ENCODE data around the gene DCAF17.
A peak's percentile ranks its signal among the peaks of the same experiment; 100 is the strongest.

DCAF17 gene

DNA sequence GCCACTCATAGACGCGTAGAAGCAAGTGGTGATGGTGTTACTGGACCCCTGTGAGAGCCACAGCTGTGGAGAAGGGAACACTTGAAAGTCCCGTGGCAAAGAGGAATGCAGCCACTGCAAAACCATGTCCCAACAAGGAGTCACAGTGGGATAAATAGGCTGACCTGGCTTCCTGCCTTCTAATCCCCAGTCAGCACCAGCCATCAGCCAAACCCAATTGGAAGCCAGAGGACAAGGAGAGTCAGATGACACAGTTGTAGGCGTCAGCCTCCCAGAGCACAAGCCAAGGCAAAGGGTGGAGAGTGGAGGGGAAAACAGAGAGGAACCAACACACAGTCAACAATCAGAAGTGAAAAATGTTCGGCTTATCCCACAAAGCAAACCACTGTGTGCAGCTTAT, 82.8 kb downstream of the DCAF17 start:
- no peak overlapping the region for H2BK12ac ChIP-seq (ENCODE audit: low read length)
- H4K12ac ChIP-seq (ENCODE audit: low read depth, low read length) = no peak overlapping the region
- H3K4ac ChIP-seq (ENCODE audit: low read depth, low read length) = no peak overlapping the region
- no CpG with 5 or more reads among the region's 5 CpGs for WGBS (ENCODE audit: extremely low coverage, insufficient coverage, insufficient read length)
- H2BK5ac ChIP-seq (ENCODE audit: low read depth, low read length, poor library complexity) = no peak overlapping the region
- H3K23ac ChIP-seq (ENCODE audit: low read length) = no peak overlapping the region
- no peak overlapping the region for H3K27ac ChIP-seq (ENCODE audit: low read depth, low read length)
- peaks cover 9% of the 10 kb centered on the region for H3K27me3 ChIP-seq (ENCODE audit: insufficient read depth, low read length)
- DNase-seq = peak in 1 of 2 donors; percentile 12
- H2AK5ac ChIP-seq (ENCODE audit: low read length) = no peak overlapping the region
- no peak overlapping the region for H4K91ac ChIP-seq (ENCODE audit: low read depth, low read length)
- no peak overlapping the region for H2BK120ac ChIP-seq (ENCODE audit: insufficient read depth, low read length, poor library complexity)
- no peaks in the 10 kb centered on the region for H3K36me3 ChIP-seq (ENCODE audit: control insufficient read depth in 1 of 2, insufficient read depth in 2 of 2, low read length in 2 of 2)
- no peaks in the 10 kb centered on the region for H3K79me2 ChIP-seq (ENCODE audit: control insufficient read depth, insufficient read depth, low read length, poor library complexity)
- no peak overlapping the region for H3K14ac ChIP-seq (ENCODE audit: low read length)
- H3K9me3 ChIP-seq (ENCODE audit: insufficient read depth, low read depth, low read length) = peaks cover 4% of the 10 kb centered on the region
- no peak overlapping the region for H4K8ac ChIP-seq (ENCODE audit: low read depth, low read length)
- H3K79me1 ChIP-seq (ENCODE audit: low read length) = no peaks in the 10 kb centered on the region
- H3K9ac ChIP-seq (ENCODE audit: low read length) = no peak overlapping the region
- no peak overlapping the region for H3K18ac ChIP-seq (ENCODE audit: low read length)
- H2AFZ ChIP-seq (ENCODE audit: insufficient read depth, low read length, poor library complexity) = no peak overlapping the region
- H3K4me3 ChIP-seq (ENCODE audit: low read depth, low read length) = no peak overlapping the region
- H3K4me2 ChIP-seq (ENCODE audit: low read length) = no peak overlapping the region
- H3K4me1 ChIP-seq (ENCODE audit: control insufficient read depth in 1 of 2, insufficient read depth in 2 of 2, low read length in 2 of 2) = no peaks in the 10 kb centered on the region

DNA sequence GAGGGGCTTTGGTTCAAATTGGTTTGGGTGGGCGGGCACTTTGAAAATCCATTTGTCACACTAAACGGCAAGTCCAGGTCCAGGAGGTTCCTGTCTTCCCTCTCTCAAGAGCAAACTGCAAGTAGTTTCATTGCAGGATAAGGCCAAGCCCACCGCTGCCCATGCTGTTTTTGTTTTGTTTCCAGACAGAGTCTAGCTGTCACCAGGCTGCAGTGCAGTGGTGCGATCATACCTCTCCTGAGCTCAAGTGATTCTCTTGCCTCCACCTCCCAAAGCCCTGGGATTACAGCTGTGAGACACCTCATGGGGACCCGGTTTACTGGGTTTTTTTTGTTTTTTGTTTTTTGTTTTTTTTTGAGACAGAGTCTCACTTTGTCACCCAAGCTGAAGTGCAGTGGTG, 86.4 kb downstream of the DCAF17 start:
- Histone ChIP-seq H3K79me1 (ENCODE audit: low read length) (peaks cover 3% of the 10 kb centered on the region), H3K9me3 (ENCODE audit: insufficient read depth, low read depth, low read length) (peaks cover 4% of the 10 kb centered on the region), H3K27me3 (ENCODE audit: insufficient read depth, low read length) (peaks cover 20% of the 10 kb centered on the region), H2AFZ (ENCODE audit: insufficient read depth, low read length, poor library complexity) (no peak overlapping the region), H4K8ac (ENCODE audit: low read depth, low read length) (no peak overlapping the region), H3K36me3 (ENCODE audit: control insufficient read depth in 1 of 2, insufficient read depth in 2 of 2, low read length in 2 of 2) (no peaks in the 10 kb centered on the region), H2AK5ac (ENCODE audit: low read length) (no peak overlapping the region), H3K18ac (ENCODE audit: low read length) (no peak overlapping the region), H2BK12ac (ENCODE audit: low read length) (no peak overlapping the region), H3K4ac (ENCODE audit: low read depth, low read length) (no peak overlapping the region), H4K91ac (ENCODE audit: low read depth, low read length) (no peak overlapping the region), H2BK120ac (ENCODE audit: insufficient read depth, low read length, poor library complexity) (no peak overlapping the region), H2BK5ac (ENCODE audit: low read depth, low read length, poor library complexity) (no peak overlapping the region), H3K23ac (ENCODE audit: low read length) (no peak overlapping the region), H3K4me1 (ENCODE audit: control insufficient read depth in 1 of 2, insufficient read depth in 2 of 2, low read length in 2 of 2) (peaks cover 5 to 7% of the 10 kb centered on the region in 2 experiments), H3K4me3 (ENCODE audit: low read depth, low read length) (no peak overlapping the region), H3K9ac (ENCODE audit: low read length) (no peak overlapping the region), H4K12ac (ENCODE audit: low read depth, low read length) (no peak overlapping the region), H3K27ac (ENCODE audit: low read depth, low read length) (no peak overlapping the region), H3K79me2 (ENCODE audit: control insufficient read depth, insufficient read depth, low read length, poor library complexity) (peaks cover 1% of the 10 kb centered on the region), H3K4me2 (ENCODE audit: low read length) (no peak overlapping the region), H3K14ac (ENCODE audit: low read length) (no peak overlapping the region)
- no peak for DNase-seq
- WGBS (ENCODE audit: extremely low coverage, insufficient coverage, insufficient read length) = no CpG with 5 or more reads among the region's 5 CpGs

DNA sequence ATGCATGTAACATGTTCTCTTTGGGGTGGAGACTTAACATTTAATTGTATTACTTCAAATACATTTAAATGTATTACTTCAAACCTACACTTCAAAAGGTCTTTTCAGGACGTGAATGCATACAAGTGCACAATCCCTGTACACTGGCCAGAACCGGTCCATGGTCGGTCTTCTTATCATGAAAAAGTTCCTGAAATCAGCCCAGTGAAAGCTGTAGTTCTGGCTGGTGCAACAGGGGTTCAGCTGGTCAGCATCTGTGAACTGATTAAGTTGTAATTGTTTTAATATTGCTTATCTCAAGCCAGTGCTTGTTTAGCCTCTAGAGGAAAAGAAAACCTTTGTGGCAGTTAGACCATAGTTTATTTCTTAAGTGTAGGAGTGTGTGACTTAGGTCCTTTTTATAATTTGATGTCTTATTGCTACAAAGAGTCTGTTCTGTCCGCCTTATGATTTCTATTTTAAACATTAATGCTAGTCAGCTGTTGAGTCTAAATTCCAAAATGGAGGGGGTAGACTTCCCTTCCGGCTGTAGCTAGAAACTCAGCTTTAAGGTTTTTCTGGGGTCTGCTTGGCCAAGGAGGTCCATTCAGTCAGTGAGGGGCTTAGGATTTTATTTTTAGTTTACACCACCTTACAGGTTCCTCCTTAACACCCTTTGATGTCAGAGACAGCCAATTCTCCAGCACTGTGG, 87.5 kb downstream of the DCAF17 start:
- no peak overlapping the region for H4K8ac ChIP-seq (ENCODE audit: low read depth, low read length)
- no peak overlapping the region for H2BK12ac ChIP-seq (ENCODE audit: low read length)
- no peak overlapping the region for H3K4me3 ChIP-seq (ENCODE audit: low read depth, low read length)
- H3K18ac ChIP-seq (ENCODE audit: low read length) = no peak overlapping the region
- no peak overlapping the region for H3K14ac ChIP-seq (ENCODE audit: low read length)
- no peak overlapping the region for H3K4ac ChIP-seq (ENCODE audit: low read depth, low read length)
- H4K91ac ChIP-seq (ENCODE audit: low read depth, low read length) = no peak overlapping the region
- peaks cover 3% of the 10 kb centered on the region for H3K79me1 ChIP-seq (ENCODE audit: low read length)
- peaks cover 5 to 7% of the 10 kb centered on the region in 2 experiments for H3K4me1 ChIP-seq (ENCODE audit: control insufficient read depth in 1 of 2, insufficient read depth in 2 of 2, low read length in 2 of 2)
- no peak overlapping the region for H3K23ac ChIP-seq (ENCODE audit: low read length)
- no peak overlapping the region for H2BK120ac ChIP-seq (ENCODE audit: insufficient read depth, low read length, poor library complexity)
- H3K4me2 ChIP-seq (ENCODE audit: low read length) = peak overlapping the region; percentile 100
- H3K36me3 ChIP-seq (ENCODE audit: control insufficient read depth in 1 of 2, insufficient read depth in 2 of 2, low read length in 2 of 2) = no peaks in the 10 kb centered on the region
- H3K9ac ChIP-seq (ENCODE audit: low read length) = no peak overlapping the region
- no peak overlapping the region for H2BK5ac ChIP-seq (ENCODE audit: low read depth, low read length, poor library complexity)
- no peak for DNase-seq
- H2AFZ ChIP-seq (ENCODE audit: insufficient read depth, low read length, poor library complexity) = no peak overlapping the region
- WGBS (ENCODE audit: extremely low coverage, insufficient coverage, insufficient read length) = no CpG with 5 or more reads among the region's 5 CpGs
- H3K9me3 ChIP-seq (ENCODE audit: insufficient read depth, low read depth, low read length) = peaks cover 4% of the 10 kb centered on the region
- H4K12ac ChIP-seq (ENCODE audit: low read depth, low read length) = no peak overlapping the region
- no peak overlapping the region for H2AK5ac ChIP-seq (ENCODE audit: low read length)
- H3K27me3 ChIP-seq (ENCODE audit: insufficient read depth, low read length) = peaks cover 20% of the 10 kb centered on the region
- H3K79me2 ChIP-seq (ENCODE audit: control insufficient read depth, insufficient read depth, low read length, poor library complexity) = peaks cover 1% of the 10 kb centered on the region
- H3K27ac ChIP-seq (ENCODE audit: low read depth, low read length) = no peak overlapping the region

DNA sequence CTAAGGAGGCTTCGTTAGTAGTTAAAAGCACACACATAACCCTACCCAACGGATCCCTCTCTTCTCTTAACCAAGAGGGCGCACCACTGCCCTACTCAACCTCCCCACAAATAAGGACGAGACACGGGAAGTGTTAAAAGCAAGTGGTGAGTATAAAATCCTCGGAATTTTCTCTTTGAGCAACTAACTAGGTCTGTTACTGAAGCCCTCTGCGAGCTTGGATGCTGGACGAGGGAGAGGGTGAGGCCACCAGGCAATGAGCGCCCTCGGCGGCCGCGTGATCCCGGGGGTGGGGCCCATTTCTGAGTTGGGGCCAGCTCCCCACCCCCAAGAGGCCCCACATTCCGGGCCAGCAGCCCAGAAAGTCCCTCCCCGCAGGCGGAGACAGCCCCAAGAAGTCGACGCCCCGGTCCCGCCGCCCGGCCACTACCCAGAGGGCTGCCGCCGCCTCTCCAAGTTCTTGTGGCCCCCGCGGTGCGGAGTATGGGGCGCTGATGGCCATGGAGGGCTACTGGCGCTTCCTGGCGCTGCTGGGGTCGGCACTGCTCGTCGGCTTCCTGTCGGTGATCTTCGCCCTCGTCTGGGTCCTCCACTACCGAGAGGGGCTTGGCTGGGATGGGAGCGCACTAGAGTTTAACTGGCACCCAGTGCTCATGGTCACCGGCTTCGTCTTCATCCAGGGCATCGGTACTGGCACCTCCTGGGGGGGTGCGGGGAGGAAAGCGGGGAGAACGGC, 88.2 kb downstream of the DCAF17 start, which contains the start of gene CYBRD1:
Gene CYBRD1 (plus strand): TSS at position 423 of the 736 bp plus-strand sequence. CDS start 72 bp downstream, at position 495.
- Histone ChIP-seq H3K27ac (ENCODE audit: low read depth, low read length) (no peak within 1 kb of the TSS), H3K79me1 (ENCODE audit: low read length) (peaks cover 3% of the 10 kb centered on the region), H4K12ac (ENCODE audit: low read depth, low read length) (peak within 1 kb of the TSS; percentile 46), H3K27me3 (ENCODE audit: insufficient read depth, low read length) (peaks cover 20% of the 10 kb centered on the region), H3K36me3 (ENCODE audit: control insufficient read depth in 1 of 2, insufficient read depth in 2 of 2, low read length in 2 of 2) (no peaks in the 10 kb centered on the region), H3K79me2 (ENCODE audit: control insufficient read depth, insufficient read depth, low read length, poor library complexity) (peaks cover 1% of the 10 kb centered on the region), H3K18ac (ENCODE audit: low read length) (peak within 1 kb of the TSS; percentile 60), H3K4me1 (ENCODE audit: control insufficient read depth in 1 of 2, insufficient read depth in 2 of 2, low read length in 2 of 2) (peaks cover 5 to 7% of the 10 kb centered on the region in 2 experiments), H4K8ac (ENCODE audit: low read depth, low read length) (peak within 1 kb of the TSS; percentile 0), H2AK5ac (ENCODE audit: low read length) (no peak within 1 kb of the TSS), H3K9me3 (ENCODE audit: insufficient read depth, low read depth, low read length) (no peaks in the 10 kb centered on the region), H3K4ac (ENCODE audit: low read depth, low read length) (no peak within 1 kb of the TSS), H3K14ac (ENCODE audit: low read length) (peak within 1 kb of the TSS; percentile 62), H2BK5ac (ENCODE audit: low read depth, low read length, poor library complexity) (no peak within 1 kb of the TSS), H4K91ac (ENCODE audit: low read depth, low read length) (no peak within 1 kb of the TSS), H3K9ac (ENCODE audit: low read length) (peak within 1 kb of the TSS; percentile 46), H3K4me2 (ENCODE audit: low read length) (peak within 1 kb of the TSS; percentile 100), H2BK12ac (ENCODE audit: low read length) (no peak within 1 kb of the TSS), H3K23ac (ENCODE audit: low read length) (no peak within 1 kb of the TSS), H2BK120ac (ENCODE audit: insufficient read depth, low read length, poor library complexity) (no peak within 1 kb of the TSS), H2AFZ (ENCODE audit: insufficient read depth, low read length, poor library complexity) (peak within 1 kb of the TSS; percentile 4), H3K4me3 (ENCODE audit: low read depth, low read length) (peak within 1 kb of the TSS; percentile 73)
- no CpG with 5 or more reads among the region's 45 CpGs for WGBS (ENCODE audit: extremely low coverage, insufficient coverage, insufficient read length)
- DNase-seq = peak in 1 of 2 donors; percentile 42

Measured in trophoblast cell (in vitro differentiated cells and primary cell).